ENCODE measurements around the gene PDE4D.

DNA sequence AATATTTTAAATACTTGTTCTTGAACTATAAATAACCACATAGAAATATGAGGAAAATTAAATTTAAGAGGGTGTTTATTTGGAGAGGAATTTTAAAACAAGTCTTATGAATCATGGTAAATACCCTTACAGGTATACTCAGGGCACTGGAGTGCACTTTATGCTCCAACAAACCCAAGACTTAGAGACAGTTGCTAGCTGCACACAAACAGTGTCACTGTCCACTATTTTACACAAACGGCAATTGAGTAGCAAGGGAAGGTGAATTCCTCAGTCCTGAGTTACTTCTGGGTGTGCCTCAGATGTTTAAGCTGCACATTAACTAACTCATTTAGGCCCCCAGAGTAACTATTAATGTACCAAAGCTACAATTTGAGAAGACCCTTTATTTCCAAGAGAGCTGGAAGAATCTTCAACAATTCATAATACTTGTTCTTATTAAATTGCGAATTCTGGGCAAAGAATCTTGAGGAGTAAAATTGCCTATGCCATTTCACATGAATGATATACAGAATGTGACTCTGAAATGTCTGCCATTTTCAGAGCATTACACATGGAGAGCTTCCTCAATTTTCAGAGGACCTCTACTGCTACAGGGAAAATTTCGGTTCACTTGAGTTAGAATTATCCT lies 371.2 kb downstream of the PDE4D start:
- TF ChIP-seq, protein P1, sequence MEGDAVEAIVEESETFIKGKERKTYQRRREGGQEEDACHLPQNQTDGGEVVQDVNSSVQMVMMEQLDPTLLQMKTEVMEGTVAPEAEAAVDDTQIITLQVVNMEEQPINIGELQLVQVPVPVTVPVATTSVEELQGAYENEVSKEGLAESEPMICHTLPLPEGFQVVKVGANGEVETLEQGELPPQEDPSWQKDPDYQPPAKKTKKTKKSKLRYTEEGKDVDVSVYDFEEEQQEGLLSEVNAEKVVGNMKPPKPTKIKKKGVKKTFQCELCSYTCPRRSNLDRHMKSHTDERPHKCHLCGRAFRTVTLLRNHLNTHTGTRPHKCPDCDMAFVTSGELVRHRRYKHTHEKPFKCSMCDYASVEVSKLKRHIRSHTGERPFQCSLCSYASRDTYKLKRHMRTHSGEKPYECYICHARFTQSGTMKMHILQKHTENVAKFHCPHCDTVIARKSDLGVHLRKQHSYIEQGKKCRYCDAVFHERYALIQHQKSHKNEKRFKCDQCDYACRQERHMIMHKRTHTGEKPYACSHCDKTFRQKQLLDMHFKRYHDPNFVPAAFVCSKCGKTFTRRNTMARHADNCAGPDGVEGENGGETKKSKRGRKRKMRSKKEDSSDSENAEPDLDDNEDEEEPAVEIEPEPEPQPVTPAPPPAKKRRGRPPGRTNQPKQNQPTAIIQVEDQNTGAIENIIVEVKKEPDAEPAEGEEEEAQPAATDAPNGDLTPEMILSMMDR (IDR thresholded peaks at IDR 0.05 in 2 of 3, conservative IDR thresholded peaks at IDR 0.05 in 1 of 3; ENCODE audit: control insufficient read depth in 2 of 3, extremely low read depth in 1 of 3, insufficient read depth in 1 of 3, low read depth in 3 of 3, low read length in 3 of 3), result no peak
- TF ChIP-seq EP300 (IDR thresholded peaks at IDR 0.05; ENCODE audit: borderline replicate concordance in 1 of 2, control insufficient read depth in 1 of 2, low read depth in 2 of 2, low read length in 2 of 2) (no peak), ZZZ3 (IDR thresholded peaks at IDR 0.05; ENCODE audit: control insufficient read depth, insufficient read length, low read depth) (no peak), ETV6 (conservative IDR thresholded peaks at IDR 0.05 in 1 of 2, IDR thresholded peaks at IDR 0.05 in 1 of 2; ENCODE audit: borderline replicate concordance in 1 of 2, low read depth in 1 of 2) (no peak), JUND (IDR thresholded peaks at IDR 0.05; ENCODE audit: low read depth, low read length) (no peak), KDM1A (IDR thresholded peaks at IDR 0.05; ENCODE audit: borderline replicate concordance) (no peak)

All from GM12878 (cell line).